Measurements from ENCODE around the gene LENEP. TPM values are rescaled to one million over a fixed set of nuclear protein-coding genes. Genes with fewer than 3 reads are reported as not detected.
A peak's percentile ranks its signal among the peaks of the same experiment; 100 is the strongest.
"Not testable (repeated sequence)": the region's sequence is repeated elsewhere in the genome, so short reads cannot be mapped to it uniquely, and the experiment has no call there.

The LENEP gene
- total and polyA plus RNA-seq, 2 donors (not counting 1 experiment from before 2014, with no cell fraction given): not detected

DNA sequence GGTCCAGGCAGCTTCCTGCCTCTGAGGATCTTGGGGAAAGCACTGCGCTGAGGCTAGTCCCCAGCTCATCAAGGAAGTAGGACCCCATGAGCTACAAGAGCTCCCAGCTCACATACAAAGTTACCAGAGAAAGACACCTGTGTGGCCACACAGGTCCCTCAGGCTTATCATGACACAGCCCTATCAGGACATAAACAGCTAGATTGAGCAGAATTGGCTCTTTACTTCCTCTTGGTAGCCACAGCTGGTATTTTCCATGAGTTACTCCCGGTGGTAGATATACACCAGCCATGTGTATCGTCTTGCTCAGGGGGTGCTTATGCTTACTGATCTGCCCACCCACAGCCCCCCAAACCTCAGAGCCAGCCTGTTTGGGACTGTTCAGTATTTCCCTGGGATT lies 1.2 kb downstream of the LENEP start:
- Histone ChIP-seq H3K4me2 (ENCODE audit: extremely low read depth, insufficient read depth, low read length) (no peak overlapping the region), H3K4me3 (replicated peaks in 1 of 4; ENCODE audit: control extremely low read depth in 1 of 4, insufficient read depth in 1 of 4, low read depth in 3 of 4, low read length in 4 of 4) (no peak overlapping the region), H3K9me3 (ENCODE audit: control insufficient read depth, insufficient read depth, low read depth, low read length) (no peaks in the 10 kb centered on the region), H2AFZ (ENCODE audit: low read length) (no peak overlapping the region), H3K9ac (ENCODE audit: insufficient read depth, low read length) (no peak overlapping the region), H3K79me2 (ENCODE audit: control insufficient read depth, insufficient read depth, low read length) (no peaks in the 10 kb centered on the region), H3K36me3 (ENCODE audit: control insufficient read depth, insufficient read depth, low read length) (no peaks in the 10 kb centered on the region), H3K27me3 (ENCODE audit: control insufficient read depth, insufficient read depth, low read length) (no peaks in the 10 kb centered on the region), H4K20me1 (ENCODE audit: control insufficient read depth, extremely low read depth, insufficient read depth, low read length) (no peaks in the 10 kb centered on the region), H3K4me1 (ENCODE audit: control insufficient read depth, extremely low read depth, insufficient read depth, low read length) (peaks cover 3% of the 10 kb centered on the region), H3K27ac (ENCODE audit: insufficient read depth, low read length) (no peak overlapping the region)
- TF ChIP-seq, protein P1, sequence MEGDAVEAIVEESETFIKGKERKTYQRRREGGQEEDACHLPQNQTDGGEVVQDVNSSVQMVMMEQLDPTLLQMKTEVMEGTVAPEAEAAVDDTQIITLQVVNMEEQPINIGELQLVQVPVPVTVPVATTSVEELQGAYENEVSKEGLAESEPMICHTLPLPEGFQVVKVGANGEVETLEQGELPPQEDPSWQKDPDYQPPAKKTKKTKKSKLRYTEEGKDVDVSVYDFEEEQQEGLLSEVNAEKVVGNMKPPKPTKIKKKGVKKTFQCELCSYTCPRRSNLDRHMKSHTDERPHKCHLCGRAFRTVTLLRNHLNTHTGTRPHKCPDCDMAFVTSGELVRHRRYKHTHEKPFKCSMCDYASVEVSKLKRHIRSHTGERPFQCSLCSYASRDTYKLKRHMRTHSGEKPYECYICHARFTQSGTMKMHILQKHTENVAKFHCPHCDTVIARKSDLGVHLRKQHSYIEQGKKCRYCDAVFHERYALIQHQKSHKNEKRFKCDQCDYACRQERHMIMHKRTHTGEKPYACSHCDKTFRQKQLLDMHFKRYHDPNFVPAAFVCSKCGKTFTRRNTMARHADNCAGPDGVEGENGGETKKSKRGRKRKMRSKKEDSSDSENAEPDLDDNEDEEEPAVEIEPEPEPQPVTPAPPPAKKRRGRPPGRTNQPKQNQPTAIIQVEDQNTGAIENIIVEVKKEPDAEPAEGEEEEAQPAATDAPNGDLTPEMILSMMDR (conservative IDR thresholded peaks at IDR 0.05 in 1 of 2, IDR thresholded peaks at IDR 0.05 in 1 of 2; ENCODE audit: low read depth in 1 of 2, low read length in 2 of 2): no peak
- no peak for TF ChIP-seq EZH2 (IDR thresholded peaks at IDR 0.05; ENCODE audit: low read length, missing control alignments)
- no peak for DNase-seq (ENCODE audit: low read depth in 2 of 2)

DNA sequence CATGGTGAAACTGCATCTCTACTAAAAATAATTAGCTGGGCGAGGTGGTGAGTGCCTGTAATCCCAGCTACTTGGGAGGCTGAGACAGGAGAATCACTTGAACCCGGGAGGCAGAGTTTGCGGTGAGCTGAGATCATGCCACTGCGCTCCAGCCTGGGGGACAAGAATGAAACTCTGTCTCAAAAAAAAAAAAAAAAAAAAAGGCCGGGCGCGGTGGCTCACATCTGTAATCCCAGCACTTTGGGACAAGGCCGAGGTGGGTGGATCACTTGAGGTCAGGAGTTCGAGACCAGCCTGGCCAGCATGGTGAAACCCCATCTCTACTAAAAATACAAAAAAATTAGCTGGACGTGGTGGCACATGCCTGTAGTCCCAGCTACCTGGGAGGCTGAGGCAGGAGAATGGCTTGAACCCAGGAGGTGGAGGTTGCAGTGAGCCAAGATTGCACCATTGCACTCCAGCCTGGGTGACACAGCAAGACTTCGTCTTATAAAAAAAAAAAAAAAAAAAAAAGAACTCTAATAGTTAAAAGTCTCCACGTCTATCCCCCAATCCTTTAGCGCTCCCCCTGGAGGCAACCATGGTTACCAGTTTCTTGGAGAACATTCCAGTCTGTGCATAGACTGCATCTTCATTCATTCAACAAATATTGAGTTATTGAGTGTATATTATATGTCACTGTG lies 2.1 kb downstream of the LENEP start:
- TF ChIP-seq, protein P1 (conservative IDR thresholded peaks at IDR 0.05 in 1 of 2, IDR thresholded peaks at IDR 0.05 in 1 of 2; ENCODE audit: low read depth in 1 of 2, low read length in 2 of 2): peak; percentile 37 to 52
- peaks cover 11% of the 10 kb centered on the region for H3K4me1 ChIP-seq (ENCODE audit: control insufficient read depth, extremely low read depth, insufficient read depth, low read length)
- H2AFZ ChIP-seq (ENCODE audit: low read length); H3K27me3 ChIP-seq (ENCODE audit: control insufficient read depth, insufficient read depth, low read length); H3K4me2 ChIP-seq (ENCODE audit: extremely low read depth, insufficient read depth, low read length); H3K79me2 ChIP-seq (ENCODE audit: control insufficient read depth, insufficient read depth, low read length); H3K4me3 ChIP-seq (replicated peaks in 1 of 4; ENCODE audit: control extremely low read depth in 1 of 4, insufficient read depth in 1 of 4, low read depth in 3 of 4, low read length in 4 of 4); H4K20me1 ChIP-seq (ENCODE audit: control insufficient read depth, extremely low read depth, insufficient read depth, low read length); H3K9me3 ChIP-seq (ENCODE audit: control insufficient read depth, insufficient read depth, low read depth, low read length); H3K27ac ChIP-seq (ENCODE audit: insufficient read depth, low read length); H3K9ac ChIP-seq (ENCODE audit: insufficient read depth, low read length); H3K36me3 ChIP-seq (ENCODE audit: control insufficient read depth, insufficient read depth, low read length): not testable (repeated sequence)
- peak; percentile 82 to 85 for DNase-seq (ENCODE audit: low read depth in 2 of 2)

DNA sequence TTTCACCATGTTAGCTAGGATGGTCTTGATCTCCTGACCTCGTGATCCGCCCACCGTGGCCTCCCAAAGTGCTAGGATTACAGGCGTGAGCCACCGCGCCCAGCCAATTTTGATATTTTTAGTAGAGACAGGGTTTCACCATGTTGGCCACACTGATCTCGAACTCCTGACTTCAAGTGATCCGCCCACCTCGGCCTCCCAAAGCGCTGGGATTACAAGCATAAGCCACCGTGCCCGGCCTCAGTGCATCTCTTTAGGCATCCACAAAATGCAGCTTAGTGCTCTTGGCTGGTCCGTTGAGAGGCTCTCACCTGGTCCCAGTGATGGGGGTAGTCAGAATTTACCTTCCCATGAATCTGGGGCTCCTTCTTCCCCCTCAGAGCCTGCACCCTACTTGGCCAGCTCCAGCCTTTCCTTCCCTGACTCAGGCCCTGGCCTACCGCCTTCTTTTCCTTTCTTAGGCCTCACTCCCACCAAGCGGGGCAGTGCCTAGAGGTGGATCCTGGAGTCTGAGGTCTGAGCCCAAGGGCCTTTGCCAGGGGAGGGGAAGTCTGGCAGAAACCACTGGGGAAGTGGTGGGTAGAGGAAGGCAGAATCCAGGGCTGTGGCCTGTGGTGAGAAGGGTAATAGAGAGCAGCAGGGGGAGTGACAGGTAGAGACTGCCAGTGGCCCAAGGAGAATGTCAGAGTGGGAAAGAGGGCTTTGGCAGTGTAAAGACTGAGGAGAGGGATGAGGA lies 3.7 kb downstream of the LENEP start:
- H4K20me1 ChIP-seq (ENCODE audit: control insufficient read depth, extremely low read depth, insufficient read depth, low read length): no peaks in the 10 kb centered on the region
- H3K27ac ChIP-seq (ENCODE audit: insufficient read depth, low read length): no peak overlapping the region
- H3K79me2 ChIP-seq (ENCODE audit: control insufficient read depth, insufficient read depth, low read length): no peaks in the 10 kb centered on the region
- H3K4me2 ChIP-seq (ENCODE audit: extremely low read depth, insufficient read depth, low read length): no peak overlapping the region
- no peak overlapping the region for H2AFZ ChIP-seq (ENCODE audit: low read length)
- no peak for DNase-seq (ENCODE audit: low read depth in 2 of 2)
- H3K4me3 ChIP-seq (replicated peaks in 1 of 4; ENCODE audit: control extremely low read depth in 1 of 4, insufficient read depth in 1 of 4, low read depth in 3 of 4, low read length in 4 of 4): no peak overlapping the region
- TF ChIP-seq, protein P1 (conservative IDR thresholded peaks at IDR 0.05 in 1 of 2, IDR thresholded peaks at IDR 0.05 in 1 of 2; ENCODE audit: low read depth in 1 of 2, low read length in 2 of 2): no peak
- no peak for TF ChIP-seq EZH2 (IDR thresholded peaks at IDR 0.05; ENCODE audit: low read length, missing control alignments)
- H3K9me3 ChIP-seq (ENCODE audit: control insufficient read depth, insufficient read depth, low read depth, low read length): no peaks in the 10 kb centered on the region
- H3K36me3 ChIP-seq (ENCODE audit: control insufficient read depth, insufficient read depth, low read length): no peaks in the 10 kb centered on the region
- no peaks in the 10 kb centered on the region for H3K27me3 ChIP-seq (ENCODE audit: control insufficient read depth, insufficient read depth, low read length)
- H3K9ac ChIP-seq (ENCODE audit: insufficient read depth, low read length): no peak overlapping the region
- H3K4me1 ChIP-seq (ENCODE audit: control insufficient read depth, extremely low read depth, insufficient read depth, low read length): peaks cover 15% of the 10 kb centered on the region
